HEK293 (cell line): Measurements from ENCODE around the gene APOL2.
A peak's percentile ranks its signal among the peaks of the same experiment; 100 is the strongest.

Experiments used
- CTCF ChIA-PET: fragments of 350-600 bp; formaldehyde crosslinking; extraction: SDS; loops from one replicate; lab custom pipeline; 2021; ENCODE audit warnings: antibody characterized with exemption; lab: Yijun Ruan, JAX
- POLR2A ChIA-PET: fragments of 300-600 bp; formaldehyde crosslinking; extraction: SDS; loops from one replicate; lab custom pipeline; 2020; ENCODE audit warnings: antibody characterized with exemption, inconsistent platforms; lab: Yijun Ruan, JAX
- H3K27ac ChIP-seq: fragments of 200-500 bp; sonication (Bioruptor generic); 2 replicates; pipeline ENCODE4 v1.5.1; 2014; ENCODE audit warnings: low read depth, low read length, control low read depth, inconsistent platforms; ENCODE audit errors: extremely low read depth
- H3K36me3 ChIP-seq, 2 experiments: fragments of 200-500 bp in 1 of 2; sonication (Bioruptor generic) in 1 of 2; 1 replicate in 1 of 2; 2 replicates in 1 of 2; pipeline ENCODE4 v1.5.1; 2014 to 2017; ENCODE audit warnings: inconsistent platforms in 2 of 2, low read length in 2 of 2; ENCODE audit not compliant: control insufficient read depth in 2 of 2, insufficient read depth in 1 of 2
- H3K4me1 ChIP-seq: fragments of 200-500 bp; sonication (Bioruptor generic); 2 replicates; pipeline ENCODE4 v1.5.1; 2014; ENCODE audit warnings: mild to moderate bottlenecking, low read length, inconsistent platforms; ENCODE audit not compliant: control insufficient read depth, insufficient read depth
- H3K4me3 ChIP-seq: 2 replicates; pipeline ENCODE4 v1.5.1; 2011; ENCODE audit warnings: low read depth, mild to moderate bottlenecking, control low read depth, low read length, moderate library complexity
- H3K9me3 ChIP-seq: fragments of 200-500 bp; sonication (Bioruptor generic); 2 replicates; pipeline ENCODE4 v1.5.1; 2014; ENCODE audit warnings: low read depth, low read length, inconsistent platforms; ENCODE audit not compliant: control insufficient read depth, insufficient read depth
- EGR2 ChIP-seq: fragments of 450-650 bp; formaldehyde crosslinking; IDR thresholded peaks from 2 replicates; pipeline ENCODE4 v1.5.1; 2016; ENCODE audit warnings: low read depth, missing biosample characterization, missing genetic modification characterization
- GFI1B ChIP-seq: fragments of 450-650 bp; formaldehyde crosslinking; IDR thresholded peaks from 2 replicates; pipeline ENCODE4 v1.5.1; 2016; ENCODE audit warnings: missing biosample characterization, missing genetic modification characterization
- KLF9 ChIP-seq: fragments of 450-650 bp; formaldehyde crosslinking; IDR thresholded peaks from 2 replicates; pipeline ENCODE4 v1.5.1; 2016; ENCODE audit warnings: missing biosample characterization, missing genetic modification characterization, low read depth
- PBX3 ChIP-seq: sonication (generic); formaldehyde crosslinking; IDR thresholded peaks from 2 replicates; pipeline ENCODE4 v1.8.1; 2022; ENCODE audit warnings: mild to moderate bottlenecking, moderate library complexity, missing genetic modification reagents
- PRDM2 ChIP-seq: fragments of 450-650 bp; formaldehyde crosslinking; IDR thresholded peaks from 2 replicates; pipeline ENCODE4 v1.5.1; 2016; ENCODE audit warnings: missing biosample characterization, missing genetic modification characterization, borderline replicate concordance
- SETDB1 ChIP-seq: IDR thresholded peaks from one replicate; pipeline ENCODE4 v1.6.1; 2017; ENCODE audit warnings: mild to moderate bottlenecking, low read length, moderate library complexity, mixed read lengths; ENCODE audit not compliant: insufficient read length
- WT1 ChIP-seq: fragments of 450-650 bp; formaldehyde crosslinking; IDR thresholded peaks from 2 replicates; pipeline ENCODE4 v1.5.1; 2016; ENCODE audit warnings: missing biosample characterization, missing genetic modification characterization
- ZBTB1 ChIP-seq: fragments of 450-650 bp; formaldehyde crosslinking; IDR thresholded peaks from 2 replicates; pipeline ENCODE4 v1.5.1; 2016; ENCODE audit warnings: missing biosample characterization, missing genetic modification characterization
- ZNF114 ChIP-seq: fragments of 450-650 bp; formaldehyde crosslinking; IDR thresholded peaks from 2 replicates; pipeline ENCODE4 v1.5.0; 2017; ENCODE audit warnings: missing biosample characterization, missing genetic modification characterization
- ZNF121 ChIP-seq: fragments of 450-650 bp; formaldehyde crosslinking; IDR thresholded peaks from 2 replicates; pipeline ENCODE4 v1.5.1; 2016; ENCODE audit warnings: missing biosample characterization, missing genetic modification characterization
- ZNF132 ChIP-seq: fragments of 450-650 bp; formaldehyde crosslinking; IDR thresholded peaks from 2 replicates; pipeline ENCODE4 v1.5.1; 2017; ENCODE audit warnings: missing biosample characterization, missing genetic modification characterization, borderline replicate concordance
- ZNF2 ChIP-seq: fragments of 450-650 bp; formaldehyde crosslinking; IDR thresholded peaks from 2 replicates; pipeline ENCODE4 v1.5.1; 2016; ENCODE audit warnings: missing biosample characterization, missing genetic modification characterization
- ZNF211 ChIP-seq: fragments of 450-650 bp; formaldehyde crosslinking; IDR thresholded peaks from 2 replicates; pipeline ENCODE4 v1.5.1; 2016; ENCODE audit warnings: low read depth, missing biosample characterization, missing genetic modification characterization
- ZNF23 ChIP-seq: fragments of 450-650 bp; formaldehyde crosslinking; IDR thresholded peaks from 2 replicates; pipeline ENCODE4 v1.5.1; 2016; ENCODE audit warnings: missing biosample characterization, missing genetic modification characterization, borderline replicate concordance
- ZNF433 ChIP-seq: fragments of 450-650 bp; formaldehyde crosslinking; IDR thresholded peaks from 2 replicates; pipeline ENCODE4 v1.5.1; 2016; ENCODE audit warnings: missing biosample characterization, missing genetic modification characterization, low read depth
- ZNF670 ChIP-seq: fragments of 450-650 bp; formaldehyde crosslinking; IDR thresholded peaks from 2 replicates; pipeline ENCODE4 v1.5.1; 2016; ENCODE audit warnings: missing biosample characterization, missing genetic modification characterization, low read depth
- ZNF768 ChIP-seq: fragments of 450-650 bp; formaldehyde crosslinking; IDR thresholded peaks from 2 replicates; pipeline ENCODE4 v1.5.1; 2018; ENCODE audit warnings: missing biosample characterization, mild to moderate bottlenecking, missing genetic modification characterization
- ZNF785 ChIP-seq: fragments of 450-650 bp; formaldehyde crosslinking; IDR thresholded peaks from 2 replicates; pipeline ENCODE4 v1.5.1; 2016; ENCODE audit warnings: missing biosample characterization, missing genetic modification characterization
- TF ChIP-seq, protein P1 (sequence below): fragments of 450-650 bp; formaldehyde crosslinking; IDR thresholded peaks from 2 replicates; pipeline ENCODE4 v1.5.1; 2016; ENCODE audit warnings: missing biosample characterization, missing genetic modification characterization
- TF ChIP-seq, protein P2 (sequence below): fragments of 450-650 bp; IDR thresholded peaks from 2 replicates; pipeline ENCODE4 v1.5.1; 2018; ENCODE audit warnings: missing biosample characterization, mild to moderate bottlenecking, missing genetic modification characterization
- TF ChIP-seq, protein P3 (sequence below): fragments of 450-650 bp; formaldehyde crosslinking; IDR thresholded peaks from 2 replicates; pipeline ENCODE4 v1.5.1; 2016; ENCODE audit warnings: missing biosample characterization, missing genetic modification characterization

APOL2 gene

DNA sequence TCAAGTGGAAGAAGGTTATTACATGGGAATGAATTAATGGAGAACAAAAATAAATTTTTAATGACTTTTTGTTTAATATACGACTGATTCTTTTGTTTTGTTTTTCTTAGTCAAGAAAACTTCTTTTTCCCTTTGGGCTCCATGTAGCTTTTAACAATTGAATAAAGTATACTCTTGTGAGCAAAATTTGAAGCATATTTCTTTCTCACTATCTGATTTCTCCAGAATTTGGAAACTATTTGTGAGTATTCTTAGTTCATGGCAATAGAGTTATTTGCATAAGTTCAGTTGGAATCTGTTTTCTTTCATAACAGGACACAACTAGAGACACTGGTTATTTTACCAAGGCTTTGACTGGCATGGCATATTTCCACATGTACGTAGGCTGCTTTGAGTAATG is 9.8 kb upstream of the APOL2 start:
- POLR2A ChIA-PET, result interaction anchor here (1.5 kb wide), 1 partner anchor 10 kb away, joined by 4 read pairs; the partner anchor contains the start of gene APOL2
- Histone ChIP-seq H3K4me1 (no peaks in the 10 kb centered on the region), H3K36me3 (no peaks in the 10 kb centered on the region), H3K27ac (no peak overlapping the region), H3K4me3 (no peak overlapping the region), H3K9me3 (no peaks in the 10 kb centered on the region)
- TF ChIP-seq ZNF121 (tag by site-specific recombination), result no peak
- TF ChIP-seq SETDB1, result peak; percentile 97
- CTCF ChIA-PET, result interaction anchor here (1.0 to 2.1 kb wide), 2 partner anchors 10 to 54 kb away, joined by 3 to 8 read pairs; partner anchors contain the start of gene APOL2

GRCh38 chr22:36247955-36248354 is 8.6 kb upstream of the APOL2 start:
- no peaks in the 10 kb centered on the region for H3K4me1 ChIP-seq
- H3K27ac ChIP-seq, result no peak overlapping the region
- H3K4me3 ChIP-seq, result no peak overlapping the region
- TF ChIP-seq ZNF114 (tag by site-specific recombination) (no peak), ZNF23 (tag by site-specific recombination) (no peak), PRDM2 (no peak), ZBTB1 (no peak), ZNF433 (no peak), ZNF132 (tag by site-specific recombination) (no peak), ZNF2 (tag by site-specific recombination) (no peak), ZNF211 (tag by site-specific recombination) (no peak), EGR2 (tag by site-specific recombination) (no peak), ZNF785 (tag by site-specific recombination) (no peak), GFI1B (tag by site-specific recombination) (no peak), PBX3 (CRISPR knock-in tag) (no peak), ZNF768 (no peak), KLF9 (tag by site-specific recombination) (no peak), WT1 (no peak), ZNF670 (tag by site-specific recombination) (no peak)
- TF ChIP-seq, protein P1, sequence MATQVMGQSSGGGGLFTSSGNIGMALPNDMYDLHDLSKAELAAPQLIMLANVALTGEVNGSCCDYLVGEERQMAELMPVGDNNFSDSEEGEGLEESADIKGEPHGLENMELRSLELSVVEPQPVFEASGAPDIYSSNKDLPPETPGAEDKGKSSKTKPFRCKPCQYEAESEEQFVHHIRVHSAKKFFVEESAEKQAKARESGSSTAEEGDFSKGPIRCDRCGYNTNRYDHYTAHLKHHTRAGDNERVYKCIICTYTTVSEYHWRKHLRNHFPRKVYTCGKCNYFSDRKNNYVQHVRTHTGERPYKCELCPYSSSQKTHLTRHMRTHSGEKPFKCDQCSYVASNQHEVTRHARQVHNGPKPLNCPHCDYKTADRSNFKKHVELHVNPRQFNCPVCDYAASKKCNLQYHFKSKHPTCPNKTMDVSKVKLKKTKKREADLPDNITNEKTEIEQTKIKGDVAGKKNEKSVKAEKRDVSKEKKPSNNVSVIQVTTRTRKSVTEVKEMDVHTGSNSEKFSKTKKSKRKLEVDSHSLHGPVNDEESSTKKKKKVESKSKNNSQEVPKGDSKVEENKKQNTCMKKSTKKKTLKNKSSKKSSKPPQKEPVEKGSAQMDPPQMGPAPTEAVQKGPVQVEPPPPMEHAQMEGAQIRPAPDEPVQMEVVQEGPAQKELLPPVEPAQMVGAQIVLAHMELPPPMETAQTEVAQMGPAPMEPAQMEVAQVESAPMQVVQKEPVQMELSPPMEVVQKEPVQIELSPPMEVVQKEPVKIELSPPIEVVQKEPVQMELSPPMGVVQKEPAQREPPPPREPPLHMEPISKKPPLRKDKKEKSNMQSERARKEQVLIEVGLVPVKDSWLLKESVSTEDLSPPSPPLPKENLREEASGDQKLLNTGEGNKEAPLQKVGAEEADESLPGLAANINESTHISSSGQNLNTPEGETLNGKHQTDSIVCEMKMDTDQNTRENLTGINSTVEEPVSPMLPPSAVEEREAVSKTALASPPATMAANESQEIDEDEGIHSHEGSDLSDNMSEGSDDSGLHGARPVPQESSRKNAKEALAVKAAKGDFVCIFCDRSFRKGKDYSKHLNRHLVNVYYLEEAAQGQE (tag by site-specific recombination), result no peak
- TF ChIP-seq, protein P2, sequence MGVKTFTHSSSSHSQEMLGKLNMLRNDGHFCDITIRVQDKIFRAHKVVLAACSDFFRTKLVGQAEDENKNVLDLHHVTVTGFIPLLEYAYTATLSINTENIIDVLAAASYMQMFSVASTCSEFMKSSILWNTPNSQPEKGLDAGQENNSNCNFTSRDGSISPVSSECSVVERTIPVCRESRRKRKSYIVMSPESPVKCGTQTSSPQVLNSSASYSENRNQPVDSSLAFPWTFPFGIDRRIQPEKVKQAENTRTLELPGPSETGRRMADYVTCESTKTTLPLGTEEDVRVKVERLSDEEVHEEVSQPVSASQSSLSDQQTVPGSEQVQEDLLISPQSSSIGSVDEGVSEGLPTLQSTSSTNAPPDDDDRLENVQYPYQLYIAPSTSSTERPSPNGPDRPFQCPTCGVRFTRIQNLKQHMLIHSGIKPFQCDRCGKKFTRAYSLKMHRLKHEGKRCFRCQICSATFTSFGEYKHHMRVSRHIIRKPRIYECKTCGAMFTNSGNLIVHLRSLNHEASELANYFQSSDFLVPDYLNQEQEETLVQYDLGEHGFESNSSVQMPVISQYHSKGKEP (tag by site-specific recombination), result no peak
- TF ChIP-seq, protein P3, sequence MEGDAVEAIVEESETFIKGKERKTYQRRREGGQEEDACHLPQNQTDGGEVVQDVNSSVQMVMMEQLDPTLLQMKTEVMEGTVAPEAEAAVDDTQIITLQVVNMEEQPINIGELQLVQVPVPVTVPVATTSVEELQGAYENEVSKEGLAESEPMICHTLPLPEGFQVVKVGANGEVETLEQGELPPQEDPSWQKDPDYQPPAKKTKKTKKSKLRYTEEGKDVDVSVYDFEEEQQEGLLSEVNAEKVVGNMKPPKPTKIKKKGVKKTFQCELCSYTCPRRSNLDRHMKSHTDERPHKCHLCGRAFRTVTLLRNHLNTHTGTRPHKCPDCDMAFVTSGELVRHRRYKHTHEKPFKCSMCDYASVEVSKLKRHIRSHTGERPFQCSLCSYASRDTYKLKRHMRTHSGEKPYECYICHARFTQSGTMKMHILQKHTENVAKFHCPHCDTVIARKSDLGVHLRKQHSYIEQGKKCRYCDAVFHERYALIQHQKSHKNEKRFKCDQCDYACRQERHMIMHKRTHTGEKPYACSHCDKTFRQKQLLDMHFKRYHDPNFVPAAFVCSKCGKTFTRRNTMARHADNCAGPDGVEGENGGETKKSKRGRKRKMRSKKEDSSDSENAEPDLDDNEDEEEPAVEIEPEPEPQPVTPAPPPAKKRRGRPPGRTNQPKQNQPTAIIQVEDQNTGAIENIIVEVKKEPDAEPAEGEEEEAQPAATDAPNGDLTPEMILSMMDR, result no peak
- CTCF ChIA-PET, result interaction anchor here (0.5 to 2.1 kb wide), 3 partner anchors 8 to 41 kb away, joined by 3 to 8 read pairs (median 4); partner anchors contain the start of gene APOL2
- H3K36me3 ChIP-seq, result no peaks in the 10 kb centered on the region
- POLR2A ChIA-PET, result interaction anchor here (1.5 kb wide), 1 partner anchor 8 kb away, joined by 4 read pairs; the partner anchor contains the start of gene APOL2
- no peaks in the 10 kb centered on the region for H3K9me3 ChIP-seq
